HepG2 (cell line): ENCODE measurements around the gene SLC15A1. TPM values are rescaled to one million over a fixed set of nuclear protein-coding genes. Genes with fewer than 3 reads are reported as not detected.

Experiments
- ARNT ChIP-seq: fragments of 450-650 bp; IDR thresholded peaks from 2 replicates; pipeline ENCODE4 v1.6.1; 2017
- ASH2L ChIP-seq: fragments of 300-600, 200-600 bp; sonication (generic); IDR thresholded peaks from 2 replicates; pipeline ENCODE4 v1.7.0; 2017; ENCODE audit warnings: low read depth, mild to moderate bottlenecking, moderate library complexity, mixed read lengths, low read length; ENCODE audit not compliant: insufficient read length
- HNF4A ChIP-seq: sonication (generic); formaldehyde crosslinking; IDR thresholded peaks from 2 replicates; pipeline ENCODE4 v1.4.0; 2020; ENCODE audit warnings: missing genetic modification reagents
- MED1 ChIP-seq: sonication (generic); formaldehyde crosslinking; IDR thresholded peaks from 2 replicates; pipeline ENCODE4 v1.4.0; 2020; ENCODE audit warnings: missing genetic modification reagents
- NCOR1 ChIP-seq: fragments of 200-600 bp; sonication (generic); IDR thresholded peaks from 2 replicates; pipeline ENCODE4 v1.7.0; 2017; ENCODE audit warnings: antibody characterized with exemption, low read length, borderline replicate concordance
- NFIC ChIP-seq: IDR thresholded peaks from 2 replicates; pipeline ENCODE4 v1.6.1; 2012; ENCODE audit warnings: mild to moderate bottlenecking, low read length, inconsistent platforms
- NR2F2 ChIP-seq: IDR thresholded peaks from 2 replicates; pipeline ENCODE4 v1.6.1; 2012; ENCODE audit warnings: low read depth, inconsistent platforms, borderline replicate concordance
- RAD21 ChIP-seq: fragments of 450-650 bp; formaldehyde crosslinking; IDR thresholded peaks from 2 replicates; pipeline ENCODE4 v1.5.0; 2020; ENCODE audit warnings: mild to moderate bottlenecking
- ZFX ChIP-seq: sonication (generic); formaldehyde crosslinking; IDR thresholded peaks from 2 replicates; pipeline ENCODE4 v1.4.0; 2020; ENCODE audit warnings: mild to moderate bottlenecking, low read depth, missing genetic modification reagents, moderate library complexity
- ZNF124 ChIP-seq: sonication (generic); formaldehyde crosslinking; IDR thresholded peaks from 2 replicates; pipeline ENCODE4 v1.4.0; 2020; ENCODE audit warnings: missing genetic modification reagents
- ZNF274 ChIP-seq: sonication (generic); formaldehyde crosslinking; IDR thresholded peaks from 2 replicates; pipeline ENCODE4 v1.5.1; 2020; ENCODE audit warnings: mild to moderate bottlenecking, missing genetic modification reagents
- polyA plus RNA-seq, 8 experiments: library from polyadenylated mRNA; depleted of rRNA in 3 of 8; stranded (reverse) in 7 of 8; unstranded in 1 of 8; fragments of >200 nt; fragmentation: Illumina TruSeq in 4 of 8; extraction: Trizol in 4 of 8; gene quantifications; 2 replicates each; pipeline versions ENCODE4 v1.2.1 to v1.2.3, GENCODE V29; 2011 to 2016; ENCODE audit warnings: low read depth in 4 of 8, missing spikeins in 1 of 8, mixed read lengths in 1 of 8; ENCODE audit not compliant: insufficient read depth in 1 of 8
- total RNA-seq, 5 experiments: library from RNA; depleted of rRNA; stranded (reverse); fragments of >200 nt; fragmentation: Illumina TruSeq; extraction: Trizol; gene quantifications; 2 replicates each; pipeline ENCODE4 v1.2.3, GENCODE V29; 2016; ENCODE audit warnings: low read depth in 1 of 5
- TF ChIP-seq, protein P1 (sequence below): sonication (generic); formaldehyde crosslinking; IDR thresholded peaks from 2 replicates; pipeline ENCODE4 v1.4.0; 2020; ENCODE audit warnings: missing genetic modification reagents, low read depth, mild to moderate bottlenecking, borderline replicate concordance
- TF ChIP-seq, protein P2 (sequence below): sonication (generic); formaldehyde crosslinking; IDR thresholded peaks from 2 replicates; pipeline ENCODE4 v1.5.0; 2020; ENCODE audit warnings: missing genetic modification reagents
- TF ChIP-seq, protein P3 (sequence below): IDR thresholded peaks from 2 replicates; pipeline ENCODE4 v1.6.1; 2016; ENCODE audit warnings: mild to moderate bottlenecking
- TF ChIP-seq, protein P4 (sequence below): sonication (generic); formaldehyde crosslinking; IDR thresholded peaks from 2 replicates; pipeline ENCODE4 v1.4.0; 2020; ENCODE audit warnings: missing genetic modification reagents, mild to moderate bottlenecking, borderline replicate concordance
- TF ChIP-seq, protein P5 (sequence below): sonication (generic); formaldehyde crosslinking; IDR thresholded peaks from 2 replicates; pipeline ENCODE4 v1.5.0; 2020; ENCODE audit warnings: mild to moderate bottlenecking, missing genetic modification reagents, moderate library complexity
- TF ChIP-seq, protein P6 (sequence below): sonication (generic); formaldehyde crosslinking; IDR thresholded peaks from 2 replicates; pipeline ENCODE4 v1.4.0; 2020; ENCODE audit warnings: missing genetic modification reagents

The SLC15A1 gene
- total and polyA plus RNA-seq, 2 of the 13 experiments (the other 11 are each of a cell fraction or from before 2014, with no cell fraction given), result 0.17 to 0.20 TPM

DNA sequence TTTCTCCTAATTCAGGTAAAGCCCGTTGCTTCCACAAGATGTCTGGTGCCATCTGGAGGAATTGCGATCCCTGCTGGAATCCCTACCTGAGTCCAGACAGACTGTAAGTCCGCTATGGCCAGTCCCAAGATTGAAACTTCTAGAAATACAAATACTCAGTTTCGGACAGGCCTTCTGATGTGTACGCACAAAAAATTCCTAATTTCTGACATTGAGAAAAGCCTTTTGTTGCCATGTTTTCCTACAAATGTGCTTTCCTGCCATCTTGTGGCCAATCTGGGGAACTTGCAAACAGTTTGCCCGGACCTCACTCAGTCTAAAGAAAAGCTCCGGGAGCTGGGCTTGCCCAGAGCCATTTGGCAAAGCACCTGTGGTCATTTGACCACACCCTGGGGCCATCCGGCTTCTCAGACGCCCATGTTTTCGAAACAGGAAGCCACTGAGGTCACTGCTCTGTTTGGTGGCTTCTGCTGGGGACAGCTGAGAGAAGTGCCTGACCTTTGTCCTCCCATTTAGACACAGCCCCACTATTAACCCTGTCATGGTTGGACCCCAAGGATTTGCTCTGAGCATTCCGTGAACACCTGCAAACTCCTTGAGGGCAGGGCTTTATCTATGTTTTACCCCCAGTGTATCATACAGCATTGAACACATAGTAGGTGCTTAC, 79.4 kb downstream of the SLC15A1 start (continued):
- TF ChIP-seq ARNT, result no peak
- TF ChIP-seq ZFX, result 0 out of 2 replicates have a peak, but pooled peaks have one; percentile 11
- TF ChIP-seq MED1 (CRISPR knock-in tag), result peak; percentile 42; the same call in 1 of the 2 replicates
- TF ChIP-seq, protein P1, sequence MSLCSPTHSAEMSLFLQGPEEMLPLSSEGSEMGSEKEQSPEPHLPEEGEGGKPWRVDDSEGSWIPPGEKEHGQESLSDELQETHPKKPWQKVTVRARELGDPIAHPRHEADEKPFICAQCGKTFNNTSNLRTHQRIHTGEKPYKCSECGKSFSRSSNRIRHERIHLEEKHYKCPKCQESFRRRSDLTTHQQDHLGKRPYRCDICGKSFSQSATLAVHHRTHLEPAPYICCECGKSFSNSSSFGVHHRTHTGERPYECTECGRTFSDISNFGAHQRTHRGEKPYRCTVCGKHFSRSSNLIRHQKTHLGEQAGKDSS (CRISPR knock-in tag), result peak; percentile 18; the same call in 1 of the 2 replicates
- TF ChIP-seq, protein P2, sequence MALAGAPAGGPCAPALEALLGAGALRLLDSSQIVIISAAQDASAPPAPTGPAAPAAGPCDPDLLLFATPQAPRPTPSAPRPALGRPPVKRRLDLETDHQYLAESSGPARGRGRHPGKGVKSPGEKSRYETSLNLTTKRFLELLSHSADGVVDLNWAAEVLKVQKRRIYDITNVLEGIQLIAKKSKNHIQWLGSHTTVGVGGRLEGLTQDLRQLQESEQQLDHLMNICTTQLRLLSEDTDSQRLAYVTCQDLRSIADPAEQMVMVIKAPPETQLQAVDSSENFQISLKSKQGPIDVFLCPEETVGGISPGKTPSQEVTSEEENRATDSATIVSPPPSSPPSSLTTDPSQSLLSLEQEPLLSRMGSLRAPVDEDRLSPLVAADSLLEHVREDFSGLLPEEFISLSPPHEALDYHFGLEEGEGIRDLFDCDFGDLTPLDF (CRISPR knock-in tag), result no peak
- TF ChIP-seq NR2F2, result 0 out of 2 replicates have a peak, but pooled peaks have one; percentile 21
- TF ChIP-seq HNF4A (CRISPR knock-in tag), result peak; percentile 79
- TF ChIP-seq, protein P3, sequence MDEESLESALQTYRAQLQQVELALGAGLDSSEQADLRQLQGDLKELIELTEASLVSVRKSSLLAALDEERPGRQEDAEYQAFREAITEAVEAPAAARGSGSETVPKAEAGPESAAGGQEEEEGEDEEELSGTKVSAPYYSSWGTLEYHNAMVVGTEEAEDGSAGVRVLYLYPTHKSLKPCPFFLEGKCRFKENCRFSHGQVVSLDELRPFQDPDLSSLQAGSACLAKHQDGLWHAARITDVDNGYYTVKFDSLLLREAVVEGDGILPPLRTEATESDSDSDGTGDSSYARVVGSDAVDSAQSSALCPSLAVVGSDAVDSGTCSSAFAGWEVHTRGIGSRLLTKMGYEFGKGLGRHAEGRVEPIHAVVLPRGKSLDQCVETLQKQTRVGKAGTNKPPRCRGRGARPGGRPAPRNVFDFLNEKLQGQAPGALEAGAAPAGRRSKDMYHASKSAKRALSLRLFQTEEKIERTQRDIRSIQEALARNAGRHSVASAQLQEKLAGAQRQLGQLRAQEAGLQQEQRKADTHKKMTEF, result peak; percentile 53; the same call in 1 of the 2 replicates
- TF ChIP-seq RAD21 (CRISPR knock-in tag), result peak; percentile 82; the same call in 1 of the 2 replicates
- TF ChIP-seq NCOR1, result peak; percentile 39; the same call in 1 of the 2 replicates
- TF ChIP-seq ZNF274, result no peak
- TF ChIP-seq, protein P4, sequence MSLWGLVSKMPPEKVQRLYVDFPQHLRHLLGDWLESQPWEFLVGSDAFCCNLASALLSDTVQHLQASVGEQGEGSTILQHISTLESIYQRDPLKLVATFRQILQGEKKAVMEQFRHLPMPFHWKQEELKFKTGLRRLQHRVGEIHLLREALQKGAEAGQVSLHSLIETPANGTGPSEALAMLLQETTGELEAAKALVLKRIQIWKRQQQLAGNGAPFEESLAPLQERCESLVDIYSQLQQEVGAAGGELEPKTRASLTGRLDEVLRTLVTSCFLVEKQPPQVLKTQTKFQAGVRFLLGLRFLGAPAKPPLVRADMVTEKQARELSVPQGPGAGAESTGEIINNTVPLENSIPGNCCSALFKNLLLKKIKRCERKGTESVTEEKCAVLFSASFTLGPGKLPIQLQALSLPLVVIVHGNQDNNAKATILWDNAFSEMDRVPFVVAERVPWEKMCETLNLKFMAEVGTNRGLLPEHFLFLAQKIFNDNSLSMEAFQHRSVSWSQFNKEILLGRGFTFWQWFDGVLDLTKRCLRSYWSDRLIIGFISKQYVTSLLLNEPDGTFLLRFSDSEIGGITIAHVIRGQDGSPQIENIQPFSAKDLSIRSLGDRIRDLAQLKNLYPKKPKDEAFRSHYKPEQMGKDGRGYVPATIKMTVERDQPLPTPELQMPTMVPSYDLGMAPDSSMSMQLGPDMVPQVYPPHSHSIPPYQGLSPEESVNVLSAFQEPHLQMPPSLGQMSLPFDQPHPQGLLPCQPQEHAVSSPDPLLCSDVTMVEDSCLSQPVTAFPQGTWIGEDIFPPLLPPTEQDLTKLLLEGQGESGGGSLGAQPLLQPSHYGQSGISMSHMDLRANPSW (CRISPR knock-in tag), result peak; percentile 35; the same call in 1 of the 2 replicates
- 0 out of 2 replicates have a peak, but pooled peaks have one; percentile 46 for TF ChIP-seq NFIC
- TF ChIP-seq, protein P5, sequence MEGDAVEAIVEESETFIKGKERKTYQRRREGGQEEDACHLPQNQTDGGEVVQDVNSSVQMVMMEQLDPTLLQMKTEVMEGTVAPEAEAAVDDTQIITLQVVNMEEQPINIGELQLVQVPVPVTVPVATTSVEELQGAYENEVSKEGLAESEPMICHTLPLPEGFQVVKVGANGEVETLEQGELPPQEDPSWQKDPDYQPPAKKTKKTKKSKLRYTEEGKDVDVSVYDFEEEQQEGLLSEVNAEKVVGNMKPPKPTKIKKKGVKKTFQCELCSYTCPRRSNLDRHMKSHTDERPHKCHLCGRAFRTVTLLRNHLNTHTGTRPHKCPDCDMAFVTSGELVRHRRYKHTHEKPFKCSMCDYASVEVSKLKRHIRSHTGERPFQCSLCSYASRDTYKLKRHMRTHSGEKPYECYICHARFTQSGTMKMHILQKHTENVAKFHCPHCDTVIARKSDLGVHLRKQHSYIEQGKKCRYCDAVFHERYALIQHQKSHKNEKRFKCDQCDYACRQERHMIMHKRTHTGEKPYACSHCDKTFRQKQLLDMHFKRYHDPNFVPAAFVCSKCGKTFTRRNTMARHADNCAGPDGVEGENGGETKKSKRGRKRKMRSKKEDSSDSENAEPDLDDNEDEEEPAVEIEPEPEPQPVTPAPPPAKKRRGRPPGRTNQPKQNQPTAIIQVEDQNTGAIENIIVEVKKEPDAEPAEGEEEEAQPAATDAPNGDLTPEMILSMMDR, result peak; percentile 82
- TF ChIP-seq, protein P6, sequence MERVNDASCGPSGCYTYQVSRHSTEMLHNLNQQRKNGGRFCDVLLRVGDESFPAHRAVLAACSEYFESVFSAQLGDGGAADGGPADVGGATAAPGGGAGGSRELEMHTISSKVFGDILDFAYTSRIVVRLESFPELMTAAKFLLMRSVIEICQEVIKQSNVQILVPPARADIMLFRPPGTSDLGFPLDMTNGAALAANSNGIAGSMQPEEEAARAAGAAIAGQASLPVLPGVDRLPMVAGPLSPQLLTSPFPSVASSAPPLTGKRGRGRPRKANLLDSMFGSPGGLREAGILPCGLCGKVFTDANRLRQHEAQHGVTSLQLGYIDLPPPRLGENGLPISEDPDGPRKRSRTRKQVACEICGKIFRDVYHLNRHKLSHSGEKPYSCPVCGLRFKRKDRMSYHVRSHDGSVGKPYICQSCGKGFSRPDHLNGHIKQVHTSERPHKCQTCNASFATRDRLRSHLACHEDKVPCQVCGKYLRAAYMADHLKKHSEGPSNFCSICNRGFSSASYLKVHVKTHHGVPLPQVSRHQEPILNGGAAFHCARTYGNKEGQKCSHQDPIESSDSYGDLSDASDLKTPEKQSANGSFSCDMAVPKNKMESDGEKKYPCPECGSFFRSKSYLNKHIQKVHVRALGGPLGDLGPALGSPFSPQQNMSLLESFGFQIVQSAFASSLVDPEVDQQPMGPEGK, result peak; percentile 35; the same call in 1 of the 2 replicates
- TF ChIP-seq ZNF124, result 0 out of 2 replicates have a peak, but pooled peaks have one; percentile 39
- peak; percentile 19 for TF ChIP-seq ASH2L
